Tibial nerve (tissue), 4 donors: ENCODE data around the gene SFMBT1. TPM values are rescaled to one million over a fixed set of nuclear protein-coding genes. Genes with fewer than 3 reads are reported as not detected.

Experiments
- DNase-seq, 2 donors: peaks; one replicate each; pipeline ENCODE4 v3.0.0-alpha.2; 2019; ENCODE audit warnings: low spot score in 2 of 2
- H3K27ac ChIP-seq, 4 donors: fragments of 200-600 bp; sonication (generic) in 3 of 4; one replicate each; pipeline ENCODE4 v1.5.1; 2017 to 2019; ENCODE audit warnings: mild to moderate bottlenecking in 1 of 4
- H3K27me3 ChIP-seq, 2 donors: fragments of 200-600 bp; sonication (generic) in 1 of 2; one replicate each; pipeline versions ENCODE4 v1.5.1 to v1.6.0; 2017 to 2019
- H3K36me3 ChIP-seq, 3 donors: fragments of 200-600 bp; sonication (generic); one replicate each; pipeline ENCODE4 v1.5.1; 2018 to 2019
- H3K4me1 ChIP-seq, 4 donors: fragments of 200-600 bp; sonication (generic) in 3 of 4; one replicate each; pipeline ENCODE4 v1.5.1; 2017 to 2019
- H3K4me3 ChIP-seq, 4 donors: fragments of 200-600 bp; sonication (generic) in 3 of 4; one replicate each; pipeline ENCODE4 v1.5.1; 2017 to 2019; ENCODE audit warnings: mild to moderate bottlenecking in 1 of 4, moderate library complexity in 1 of 4
- H3K9me3 ChIP-seq, 4 donors: fragments of 200-600 bp; sonication (generic) in 3 of 4; one replicate each; pipeline ENCODE4 v1.5.1; 2017 to 2019
- EP300 ChIP-seq, 2 donors: sonication (generic); formaldehyde crosslinking; IDR thresholded peaks; one replicate each; pipeline ENCODE4 v1.6.1; 2017; ENCODE audit warnings: antibody characterized with exemption in 2 of 2, mild to moderate bottlenecking in 1 of 2
- POLR2A ChIP-seq, 2 donors: fragments of 450-650 bp; IDR thresholded peaks; one replicate each; pipeline ENCODE4 v1.6.1; 2017; ENCODE audit warnings: antibody characterized with exemption in 2 of 2, mild to moderate bottlenecking in 2 of 2, moderate library complexity in 2 of 2
- WGBS, 2 donors: methylation state at CpG; one replicate each; pipeline ENCODE4 v1.1.5; 2018; 5-methylcytosine and 5-hydroxymethylcytosine counted together
- total RNA-seq, 4 donors: library from RNA; depleted of rRNA; stranded (reverse); fragments of >200 nt; gene quantifications; one replicate each; pipeline ENCODE4 v1.1.0, GENCODE V29; 2016
- TF ChIP-seq, protein P1 (sequence below), 5 experiments: fragments of 200-600 bp in 3 of 5; fragments of 450-650 bp in 2 of 5; sonication (generic) in 3 of 5; IDR thresholded peaks; one replicate each; pipeline ENCODE4 v1.5.1; 2016 to 2019; ENCODE audit warnings: antibody characterized with exemption in 5 of 5, mild to moderate bottlenecking in 3 of 5, moderate library complexity in 2 of 5

Gene SFMBT1
- total RNA-seq, 4 donors from 2014 or later: 15.5 to 31.2 (median 18.2) TPM

DNA sequence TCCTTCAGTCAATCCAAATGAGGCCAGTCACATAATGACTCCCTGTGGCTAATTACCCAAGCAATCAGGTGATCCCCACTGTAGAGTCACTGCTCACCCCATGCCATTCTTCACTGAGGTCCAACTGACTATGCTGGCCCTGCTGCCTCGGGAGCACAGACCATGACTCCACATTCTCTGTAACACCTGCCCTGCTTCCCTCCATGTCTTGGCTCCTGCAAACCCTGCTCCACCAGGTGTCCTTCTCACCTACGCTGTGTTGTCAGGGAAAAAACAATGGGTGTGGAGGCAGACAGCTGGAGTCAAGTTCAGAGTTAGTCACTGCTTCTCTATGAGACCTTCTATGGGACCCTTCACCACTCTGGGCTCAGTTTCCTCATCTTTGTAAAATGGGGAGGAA is 6.1 kb upstream of the SFMBT1 start:
- Histone ChIP-seq H3K27ac (no peak overlapping the region), H3K9me3 (no peaks in the 10 kb centered on the region), H3K4me1 (peaks cover 0 to 4% (median 0%) of the 10 kb centered on the region in 4 donors), H3K27me3 (no peaks in the 10 kb centered on the region), H3K4me3 (no peak overlapping the region), H3K36me3 (no peaks in the 10 kb centered on the region)
- TF ChIP-seq EP300 (IDR thresholded peaks at IDR 0.05): no peak
- no peak for TF ChIP-seq POLR2A (IDR thresholded peaks at IDR 0.05)
- TF ChIP-seq, protein P1, sequence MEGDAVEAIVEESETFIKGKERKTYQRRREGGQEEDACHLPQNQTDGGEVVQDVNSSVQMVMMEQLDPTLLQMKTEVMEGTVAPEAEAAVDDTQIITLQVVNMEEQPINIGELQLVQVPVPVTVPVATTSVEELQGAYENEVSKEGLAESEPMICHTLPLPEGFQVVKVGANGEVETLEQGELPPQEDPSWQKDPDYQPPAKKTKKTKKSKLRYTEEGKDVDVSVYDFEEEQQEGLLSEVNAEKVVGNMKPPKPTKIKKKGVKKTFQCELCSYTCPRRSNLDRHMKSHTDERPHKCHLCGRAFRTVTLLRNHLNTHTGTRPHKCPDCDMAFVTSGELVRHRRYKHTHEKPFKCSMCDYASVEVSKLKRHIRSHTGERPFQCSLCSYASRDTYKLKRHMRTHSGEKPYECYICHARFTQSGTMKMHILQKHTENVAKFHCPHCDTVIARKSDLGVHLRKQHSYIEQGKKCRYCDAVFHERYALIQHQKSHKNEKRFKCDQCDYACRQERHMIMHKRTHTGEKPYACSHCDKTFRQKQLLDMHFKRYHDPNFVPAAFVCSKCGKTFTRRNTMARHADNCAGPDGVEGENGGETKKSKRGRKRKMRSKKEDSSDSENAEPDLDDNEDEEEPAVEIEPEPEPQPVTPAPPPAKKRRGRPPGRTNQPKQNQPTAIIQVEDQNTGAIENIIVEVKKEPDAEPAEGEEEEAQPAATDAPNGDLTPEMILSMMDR (IDR thresholded peaks at IDR 0.05): no peak
- no peak for DNase-seq
- 86 to 95% methylated on average over 2 of the region's 2 CpGs for WGBS, 2 donors

DNA sequence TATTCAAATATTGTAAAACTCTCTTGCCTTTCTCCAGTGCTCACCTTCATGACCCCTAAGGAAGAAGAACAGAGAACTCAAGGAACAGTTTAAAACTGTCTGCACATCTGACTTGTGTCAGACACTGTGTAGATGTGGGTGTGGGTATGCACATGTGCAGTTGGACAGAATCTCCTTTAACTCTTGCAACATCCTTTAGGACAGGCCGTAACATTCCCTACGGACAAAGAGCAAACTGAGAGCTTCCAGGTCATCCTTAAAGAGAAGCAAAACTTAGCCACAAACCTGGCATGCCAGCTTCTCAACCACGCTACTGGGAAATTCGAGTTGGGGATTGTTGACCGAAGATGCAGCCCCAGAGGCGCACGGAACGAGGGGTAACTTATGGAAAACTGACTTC is 4.1 kb upstream of the SFMBT1 start:
- TF ChIP-seq EP300 (IDR thresholded peaks at IDR 0.05): no peak
- TF ChIP-seq POLR2A (IDR thresholded peaks at IDR 0.05): no peak
- TF ChIP-seq, protein P1 (IDR thresholded peaks at IDR 0.05): no peak
- Histone ChIP-seq H3K27ac (no peak overlapping the region), H3K36me3 (no peaks in the 10 kb centered on the region), H3K4me1 (peaks cover 0 to 11% (median 0%) of the 10 kb centered on the region in 4 donors), H3K27me3 (no peaks in the 10 kb centered on the region), H3K4me3 (no peak overlapping the region), H3K9me3 (no peaks in the 10 kb centered on the region)
- WGBS, 2 donors: 80 to 83% methylated on average over 8 of the region's 8 CpGs
- no peak for DNase-seq

DNA sequence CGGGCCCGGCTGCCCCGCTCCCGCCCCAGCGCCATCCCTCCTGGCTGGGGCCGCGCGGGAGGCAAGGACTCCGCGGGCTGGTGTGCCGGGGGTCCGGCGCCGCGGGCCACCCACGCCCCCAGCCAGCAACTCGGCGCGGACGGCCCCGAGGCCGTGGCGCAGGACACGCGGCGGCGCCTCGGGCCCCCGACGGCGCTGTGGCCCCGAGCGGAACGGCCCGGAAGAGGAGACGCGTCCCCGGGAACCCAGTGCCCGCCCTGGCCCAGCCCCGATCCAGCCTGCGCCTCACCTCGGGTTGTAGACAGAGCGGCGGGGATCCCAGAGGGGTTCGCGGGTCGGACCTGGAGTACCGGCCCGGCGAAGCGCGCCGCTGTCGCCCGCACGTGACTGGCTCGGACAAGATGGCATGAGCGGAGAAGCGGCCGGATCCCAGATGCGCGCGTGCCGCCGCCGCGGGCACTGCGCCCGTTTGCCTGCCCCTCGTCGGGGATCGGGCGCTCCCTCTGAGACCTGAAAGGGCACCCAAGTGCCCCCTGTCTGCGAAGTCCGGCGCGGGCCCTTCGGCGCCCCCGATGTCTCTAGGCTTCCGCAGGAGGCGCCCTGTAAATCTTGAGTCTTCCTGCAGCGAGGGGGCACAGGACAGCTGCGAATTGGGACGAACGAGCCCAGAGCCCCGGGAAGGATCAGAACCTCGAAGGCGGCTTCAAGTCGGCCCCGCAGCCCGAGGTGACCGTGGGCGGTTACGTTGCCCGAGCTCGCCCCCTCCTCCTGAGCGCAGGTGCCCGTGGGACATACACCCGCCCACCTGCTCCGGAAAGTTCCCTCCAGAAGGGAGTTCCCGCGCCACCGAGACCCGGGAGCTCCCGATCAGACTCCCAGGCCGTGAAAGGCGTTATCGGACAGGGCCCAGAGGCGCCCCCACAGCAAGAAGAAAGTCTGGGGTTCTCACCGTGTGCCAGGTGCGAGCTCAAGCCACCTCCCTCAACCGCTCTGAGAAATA is 598 bp upstream of the SFMBT1 start:
- peak overlapping the region; percentile 78 to 96 (median 83) for H3K27ac ChIP-seq
- no peaks in the 10 kb centered on the region for H3K27me3 ChIP-seq
- 5 to 8% methylated on average over 52 to 74 of the region's 113 CpGs for WGBS, 2 donors
- DNase-seq: peak; percentile 20 to 30
- no peaks in the 10 kb centered on the region for H3K36me3 ChIP-seq
- H3K4me3 ChIP-seq: peak overlapping the region; percentile 54 to 94 (median 78)
- no peak for TF ChIP-seq EP300 (IDR thresholded peaks at IDR 0.05)
- TF ChIP-seq, protein P1 (IDR thresholded peaks at IDR 0.05): peak in 4 of 5 experiments; percentile 31 to 60 (median 54)
- H3K4me1 ChIP-seq: peaks cover 0 to 27% (median 4%) of the 10 kb centered on the region in 4 donors
- H3K9me3 ChIP-seq: no peaks in the 10 kb centered on the region

DNA sequence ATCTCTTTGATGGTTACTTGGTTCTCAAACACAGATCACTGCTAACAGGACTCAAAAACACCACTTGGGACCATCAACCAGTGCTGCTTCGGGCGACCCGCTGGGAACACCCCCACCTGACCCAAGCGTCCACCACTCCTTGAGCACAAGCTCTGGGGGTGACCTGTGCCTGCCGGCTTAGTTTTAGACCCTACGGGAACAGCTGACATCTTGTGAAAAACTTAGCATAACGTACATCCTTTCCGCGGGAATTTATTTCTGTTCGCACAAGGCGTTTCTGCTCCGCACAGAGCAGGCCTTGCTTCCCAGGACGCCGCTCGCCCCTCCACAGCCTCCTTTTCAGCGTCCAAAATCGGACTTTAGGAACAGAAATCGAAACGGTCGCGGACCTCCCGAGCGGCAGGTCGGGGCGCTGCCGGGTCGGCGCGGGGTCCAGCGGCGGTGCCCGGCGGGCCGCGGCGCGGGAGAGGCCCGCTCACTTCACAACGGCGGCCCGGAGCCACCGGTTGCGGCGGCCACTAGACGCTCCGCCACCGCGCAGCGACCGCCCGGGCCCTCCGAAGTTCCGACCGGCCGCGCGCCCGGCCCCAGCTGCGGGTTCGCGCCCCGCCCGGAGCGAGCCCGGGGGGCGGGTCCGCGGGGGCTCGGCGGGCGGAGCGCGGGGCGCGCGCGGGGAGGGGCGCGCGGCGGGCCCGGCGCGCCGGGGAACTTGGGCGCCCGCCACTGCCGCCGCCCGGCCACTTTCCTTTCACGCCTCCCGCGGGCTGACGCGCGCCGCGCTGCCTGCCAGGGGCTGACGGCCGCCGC is 959 bp downstream of the SFMBT1 start:
- peak; percentile 7 to 19 for DNase-seq
- WGBS, 2 donors: 0% methylated on average over 9 to 61 of the region's 101 CpGs

More for the DNA sequence above, 959 bp downstream of the SFMBT1 start:
- H3K4me3 ChIP-seq: peak overlapping the region; percentile 56 to 88 (median 64)
- no peaks in the 10 kb centered on the region for H3K36me3 ChIP-seq
- peak overlapping the region; percentile 82 to 95 (median 90) for H3K27ac ChIP-seq
- no peaks in the 10 kb centered on the region for H3K27me3 ChIP-seq
- peak in 1 of 2 donors; percentile 41 for TF ChIP-seq POLR2A (IDR thresholded peaks at IDR 0.05)
- TF ChIP-seq, protein P1 (IDR thresholded peaks at IDR 0.05): peak in 2 of 5 experiments; percentile 17 to 18
- TF ChIP-seq EP300 (IDR thresholded peaks at IDR 0.05): no peak
- no peaks in the 10 kb centered on the region for H3K9me3 ChIP-seq
- peaks cover 0 to 27% (median 4%) of the 10 kb centered on the region in 4 donors for H3K4me1 ChIP-seq
